Activated T-helper 9 cell treated with anti-CD3 and anti-CD28 coated beads, Interleukin-2, amount 50 U/mL, for 16 hours (primary cell): ENCODE data around the gene NDRG3.
A peak's percentile ranks its signal among the peaks of the same experiment; 100 is the strongest.

Experiments used
- DNase-seq: peaks from one replicate; pipeline ENCODE4 v3.0.0-alpha.2; 2020; ENCODE audit warnings: low read depth

The NDRG3 gene

GRCh38 chr20:36745927-36746659 lies at the start of gene NDRG3:
NDRG3 (minus strand) TSS chr20:36746090; CDS start chr20:36721735, 24,355 bp downstream.
- DNase-seq = peak; percentile 88

GRCh38 chr20:36794116-36794474 lies 48.2 kb upstream of the NDRG3 start:
- DNase-seq = no peak

DNA sequence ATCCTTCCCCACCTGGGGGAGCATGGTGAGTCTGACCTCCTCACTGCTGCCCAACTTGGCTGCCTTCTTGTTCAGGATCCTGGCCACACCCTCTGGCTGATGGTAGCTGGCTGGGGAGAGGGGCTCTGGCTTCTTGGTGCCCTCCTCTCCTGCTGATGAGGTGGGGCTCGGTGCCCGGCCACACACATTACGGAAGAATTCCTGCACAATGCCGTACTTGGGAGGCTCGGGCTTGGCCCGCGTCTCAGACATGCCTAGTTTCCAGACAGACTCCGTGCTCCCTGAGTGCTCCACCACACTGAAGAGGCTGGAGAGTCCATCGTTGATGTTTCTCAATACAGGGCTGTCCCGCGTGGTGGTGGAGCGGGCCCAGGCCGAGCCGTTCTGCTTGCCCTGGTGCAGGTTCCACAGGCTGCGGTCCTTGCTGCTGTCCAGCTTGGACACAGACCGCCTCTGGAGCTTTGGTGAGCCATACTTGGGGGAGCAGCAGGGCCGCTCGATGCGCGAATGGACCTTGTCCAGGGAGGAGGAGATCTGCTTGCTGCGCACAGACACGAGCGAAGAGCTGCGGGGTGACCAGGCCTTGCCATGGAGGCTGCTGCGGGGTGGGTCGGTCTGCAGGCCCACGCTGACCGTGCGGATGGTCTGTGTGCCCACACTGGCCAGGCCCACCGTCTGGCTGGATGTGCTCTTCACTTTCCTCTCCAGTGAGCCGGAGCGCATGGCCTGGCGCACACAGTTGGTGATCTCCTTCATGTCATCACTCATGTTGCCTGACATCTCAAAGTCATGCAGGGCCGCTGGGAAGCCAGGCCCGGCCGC lies 47.6 kb upstream of the NDRG3 start:
- no peak for DNase-seq

DNA sequence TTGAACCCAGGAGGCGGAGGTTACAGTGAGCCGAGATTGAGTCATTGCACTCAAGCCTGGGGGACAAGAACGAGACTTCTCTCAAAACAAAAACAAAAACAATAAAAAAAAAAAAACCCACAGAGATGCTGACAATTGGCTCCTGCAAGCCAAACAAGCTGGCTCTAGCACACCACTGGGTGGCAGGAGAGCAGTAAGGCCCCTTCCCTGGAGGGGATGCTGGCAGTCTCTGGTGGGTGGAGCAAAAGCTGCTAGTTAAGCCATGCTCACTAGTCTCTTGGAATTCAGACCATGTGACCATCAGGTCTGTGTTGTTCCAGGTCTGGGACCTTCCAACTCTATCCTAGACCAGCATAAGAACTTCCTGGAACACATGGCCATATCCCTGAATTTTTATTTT lies 46.5 kb upstream of the NDRG3 start:
- DNase-seq = no peak

GRCh38 chr20:36791862-36792261 lies 46.0 kb upstream of the NDRG3 start:
- no peak for DNase-seq

- DNase-seq = no peak
These were observed 40.8 kb upstream of the NDRG3 start for GRCh38 chr20:36786663-36787062.

DNA sequence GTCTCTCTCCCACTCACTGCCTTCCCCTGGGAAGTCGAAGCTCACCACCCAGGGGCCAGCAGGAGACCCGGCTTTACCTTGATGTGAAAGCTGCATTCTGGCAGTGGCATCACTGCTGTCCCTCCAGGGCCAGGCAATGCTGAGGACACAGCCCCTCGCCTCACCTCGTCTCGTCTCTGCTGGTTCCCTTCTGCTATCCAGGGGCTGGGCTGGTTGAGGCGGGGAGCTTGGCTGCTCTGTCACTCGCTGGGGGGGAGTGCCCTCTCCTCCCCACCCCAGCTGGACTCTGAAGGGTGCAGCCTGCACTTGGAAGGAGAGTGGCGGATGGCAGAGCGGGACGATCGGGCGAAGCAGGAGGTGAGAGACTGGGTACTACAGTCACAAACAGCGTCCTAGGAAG lies 40.4 kb upstream of the NDRG3 start:
- no peak for DNase-seq

- no peak for DNase-seq
These were observed 39.4 kb upstream of the NDRG3 start for GRCh38 chr20:36785308-36785707.

GRCh38 chr20:36784900-36785299 lies 39.0 kb upstream of the NDRG3 start:
- no peak for DNase-seq

GRCh38 chr20:36784116-36784515 lies 38.2 kb upstream of the NDRG3 start:
- DNase-seq = no peak

DNA sequence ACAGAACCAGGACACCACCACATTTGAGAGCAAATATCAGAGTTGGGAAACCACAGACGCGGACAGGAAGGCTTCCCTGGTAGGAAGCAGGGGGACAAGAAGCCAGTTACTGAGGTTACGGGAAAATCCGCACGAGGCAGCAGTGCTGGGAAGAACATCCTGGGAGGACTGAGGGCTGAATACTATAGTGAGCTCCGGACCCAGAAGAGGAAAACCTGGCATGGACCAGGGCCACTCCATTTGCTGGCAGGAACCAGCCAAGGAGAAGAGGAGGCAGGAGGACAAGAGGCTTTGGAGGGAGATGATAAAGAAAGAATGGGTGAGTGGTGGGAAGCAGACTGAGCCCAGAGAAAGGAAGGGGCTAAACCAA lies 33.8 kb upstream of the NDRG3 start:
- no peak for DNase-seq

DNA sequence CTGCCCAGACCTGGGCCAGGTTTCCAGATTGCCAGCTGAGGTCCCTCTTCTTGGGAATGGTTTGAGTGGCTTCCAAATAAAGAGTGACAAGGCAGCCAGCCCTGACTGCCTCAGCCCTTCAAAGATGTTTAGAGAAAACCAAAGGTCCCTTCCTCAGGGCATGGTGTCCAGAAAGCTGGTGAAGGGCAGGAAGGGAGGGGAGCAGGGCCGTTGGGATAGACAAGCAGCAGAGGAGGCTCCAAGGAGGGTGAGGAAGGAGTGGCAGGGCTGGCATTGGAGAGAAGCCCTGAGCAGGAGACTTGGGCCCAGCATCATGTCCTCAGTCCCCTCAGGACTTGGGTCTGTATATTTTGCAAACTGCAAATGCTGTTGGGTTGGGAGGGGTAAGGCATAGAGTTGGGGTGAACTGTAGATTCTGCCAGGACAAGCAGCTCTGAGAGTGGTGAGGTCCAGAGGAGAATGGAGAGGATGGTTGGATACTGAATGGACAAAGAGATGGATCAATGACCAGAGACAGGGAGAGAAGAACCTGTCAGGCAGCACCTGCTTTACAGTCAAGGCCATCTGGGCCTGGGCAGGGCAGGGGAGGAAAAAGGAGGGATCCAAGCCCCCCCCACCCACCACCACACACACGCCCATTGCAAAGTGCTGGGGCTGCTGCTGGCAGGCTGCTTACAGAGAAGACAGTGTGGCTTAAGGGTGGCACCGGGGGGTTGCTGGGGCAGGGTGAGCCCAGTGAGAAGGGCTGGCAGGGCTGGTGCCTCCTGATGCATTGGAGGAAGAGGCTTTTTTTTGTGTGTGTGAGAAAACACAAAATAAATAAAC lies 33.2 kb upstream of the NDRG3 start:
- DNase-seq = no peak

DNA sequence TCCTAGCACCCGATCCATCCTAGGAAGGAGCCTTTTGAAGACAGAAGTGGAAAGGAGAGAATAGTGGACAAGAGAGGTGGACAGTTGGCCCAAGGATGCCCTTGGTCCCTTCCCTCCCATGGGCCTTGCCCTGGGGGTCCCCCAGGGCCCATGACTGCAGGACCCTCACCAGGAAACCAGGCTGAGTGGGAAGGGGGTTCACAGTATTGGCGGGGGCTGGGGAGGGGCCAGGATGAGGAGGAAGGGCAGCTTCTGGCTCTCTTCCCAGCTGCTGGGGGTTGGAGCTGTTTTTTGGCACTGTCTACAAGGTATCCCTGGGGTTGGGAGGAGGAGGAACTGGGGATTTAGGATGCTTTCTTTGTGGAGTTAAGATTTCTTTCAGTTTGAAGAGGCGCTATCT lies 31.7 kb upstream of the NDRG3 start:
- DNase-seq = no peak

DNA sequence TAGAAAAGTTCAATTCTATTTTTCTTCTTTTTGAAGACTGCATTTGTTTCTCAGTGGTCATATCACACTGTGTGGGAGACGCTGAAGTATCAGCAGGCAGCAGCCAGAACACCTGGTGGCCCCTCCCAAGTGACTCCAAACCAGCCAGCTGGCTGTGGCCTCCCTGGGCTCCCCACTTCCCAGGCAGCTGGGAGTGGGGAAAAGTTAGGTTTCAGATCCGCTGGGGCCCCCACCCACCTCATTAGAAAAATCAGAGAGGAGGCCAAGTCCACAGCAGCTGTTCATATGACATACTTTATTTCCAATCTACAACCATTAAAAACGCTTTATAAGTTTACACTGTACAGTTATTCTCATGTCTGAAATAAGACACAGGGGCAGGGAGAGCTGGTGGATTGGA lies 31.3 kb upstream of the NDRG3 start:
- DNase-seq = no peak

DNA sequence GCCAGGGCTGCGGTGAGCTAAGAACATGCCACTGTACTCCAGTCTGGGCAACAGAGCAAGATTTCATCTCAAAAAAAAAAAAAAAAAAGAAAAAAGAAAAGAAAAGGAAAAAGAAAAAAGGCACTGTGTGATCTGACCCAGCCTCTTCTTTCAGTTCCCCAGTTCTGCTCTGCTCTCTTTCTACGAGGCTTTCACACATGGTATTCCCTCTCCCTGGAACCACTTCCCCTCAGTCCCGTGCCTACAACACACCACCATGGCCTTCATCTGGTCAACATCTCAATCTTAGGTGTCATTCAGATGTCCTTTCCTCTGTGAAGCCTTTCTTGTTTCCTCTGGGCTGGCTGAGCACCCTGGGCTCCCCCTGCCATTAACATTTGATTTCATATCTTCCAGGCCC lies 29.9 kb upstream of the NDRG3 start:
- DNase-seq = no peak

GRCh38 chr20:36775196-36775595 lies 29.3 kb upstream of the NDRG3 start:
- no peak for DNase-seq

DNA sequence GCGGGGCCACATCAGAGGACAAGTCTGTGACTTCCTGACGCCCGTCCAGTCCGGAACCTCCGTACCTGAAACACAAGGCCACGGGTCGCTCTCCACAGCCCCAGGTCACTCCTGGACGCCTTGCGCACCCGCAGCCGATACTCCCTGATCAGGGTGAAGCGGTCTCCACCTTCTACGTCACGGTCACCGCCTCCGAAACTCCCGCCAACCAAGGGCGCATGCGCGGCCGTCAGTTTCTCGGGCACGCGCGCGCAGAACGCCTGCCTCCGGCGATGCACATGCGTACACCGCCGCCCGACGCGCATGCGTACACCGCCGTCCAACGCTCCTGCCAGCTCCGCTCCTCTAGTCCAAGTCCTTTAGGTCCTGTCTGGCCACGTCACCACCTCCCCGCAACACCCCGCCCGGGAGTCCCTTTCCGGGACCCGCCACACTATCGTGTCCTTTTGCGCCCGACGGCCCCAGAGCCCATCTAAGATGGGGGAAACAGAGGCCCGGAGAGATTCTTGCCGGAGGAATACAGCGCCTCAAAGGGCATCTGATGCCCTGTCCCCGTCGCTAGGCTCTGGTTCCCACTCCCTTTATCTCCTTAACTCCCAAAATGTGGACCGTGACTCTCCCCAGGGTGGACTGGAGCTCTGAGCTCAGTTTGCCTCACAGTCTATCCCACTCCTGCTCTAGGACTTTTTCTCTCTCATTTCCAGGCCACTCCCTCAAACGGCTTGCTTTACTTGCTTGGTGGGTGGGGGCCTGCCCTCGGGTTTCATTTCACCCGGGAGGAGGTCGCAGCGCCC lies 27.9 kb upstream of the NDRG3 start, which contains the start of gene DSN1:
DSN1 (minus strand) TSS at position 167 of the 794 bp plus-strand sequence. CDS start 2,305 bp downstream, outside the sequence.
- DNase-seq = peak; percentile 97

DNA sequence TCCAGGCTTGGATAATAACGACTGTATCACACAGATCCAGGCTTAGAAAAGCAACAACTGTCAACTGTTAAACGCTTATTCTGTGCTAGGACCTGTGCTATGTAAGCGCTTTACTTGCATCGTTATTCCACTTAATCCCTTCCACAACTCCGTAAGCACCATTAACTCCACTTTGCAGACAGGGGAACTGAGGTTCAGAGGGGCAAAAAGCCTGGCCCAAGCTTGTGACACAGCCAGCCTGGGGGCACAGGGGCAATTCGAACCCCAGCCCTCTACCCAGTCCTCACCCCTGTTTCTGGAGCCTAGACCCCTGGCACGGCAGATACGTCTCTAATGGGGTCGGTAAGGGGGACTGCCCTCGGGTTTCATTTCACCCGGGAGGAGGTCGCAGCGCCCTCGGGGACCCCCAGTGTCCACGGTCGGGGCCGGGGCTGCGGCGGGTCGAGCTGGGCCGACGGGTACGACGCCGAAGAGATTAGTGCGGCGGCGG lies 27.3 kb upstream of the NDRG3 start:
- no peak for DNase-seq

DNA sequence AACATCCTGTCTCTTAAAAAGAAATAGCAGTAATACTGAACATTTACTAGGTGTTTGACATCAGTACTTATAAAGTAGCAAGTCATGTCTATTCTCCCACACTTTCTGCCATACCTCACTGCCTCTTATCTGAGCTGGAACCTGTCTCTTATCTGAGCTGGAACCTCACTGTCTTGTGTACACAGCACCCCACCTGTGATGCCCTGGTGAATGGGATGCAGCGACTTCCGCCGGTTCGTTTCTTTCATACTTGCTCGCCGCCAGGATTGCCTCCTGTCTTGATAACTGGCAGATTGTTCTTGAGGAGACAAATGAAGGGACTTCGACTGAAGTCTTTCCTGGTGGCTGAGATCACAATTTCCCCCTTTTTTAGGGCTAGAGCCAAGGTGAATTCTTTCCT lies 24.8 kb upstream of the NDRG3 start:
- DNase-seq = no peak

GRCh38 chr20:36768768-36769430 lies 23.0 kb upstream of the NDRG3 start:
- DNase-seq = no peak

- DNase-seq = no peak
These were observed 15.2 kb upstream of the NDRG3 start for GRCh38 chr20:36761125-36761524.
